HG02642 (cell line): Measurements from ENCODE around the gene LAMA2.

Experiments
- ATAC-seq: cut with Tn5 transposase; IDR thresholded peaks from one replicate; pipeline ENCODE4 v1.9.1; 2021; ENCODE audit warnings: mild to moderate bottlenecking; ENCODE audit not compliant: unreplicated experiment, poor library complexity

LAMA2 gene

GRCh38 chr6:129281168-129281796 is 398.3 kb downstream of the LAMA2 start:
- ATAC-seq, result no peak

GRCh38 chr6:129282019-129282418 is 399.1 kb downstream of the LAMA2 start:
- ATAC-seq, result no peak

GRCh38 chr6:129284225-129284624 is 401.3 kb downstream of the LAMA2 start:
- ATAC-seq, result no peak

- no peak for ATAC-seq
Observed at GRCh38 chr6:129287231-129288177, 404.6 kb downstream of the LAMA2 start.

GRCh38 chr6:129289442-129289841 is 406.5 kb downstream of the LAMA2 start:
- no peak for ATAC-seq

GRCh38 chr6:129292836-129293235 is 409.9 kb downstream of the LAMA2 start:
- ATAC-seq, result no peak

- ATAC-seq, result no peak
Observed at GRCh38 chr6:129297592-129297991, 414.7 kb downstream of the LAMA2 start.

DNA sequence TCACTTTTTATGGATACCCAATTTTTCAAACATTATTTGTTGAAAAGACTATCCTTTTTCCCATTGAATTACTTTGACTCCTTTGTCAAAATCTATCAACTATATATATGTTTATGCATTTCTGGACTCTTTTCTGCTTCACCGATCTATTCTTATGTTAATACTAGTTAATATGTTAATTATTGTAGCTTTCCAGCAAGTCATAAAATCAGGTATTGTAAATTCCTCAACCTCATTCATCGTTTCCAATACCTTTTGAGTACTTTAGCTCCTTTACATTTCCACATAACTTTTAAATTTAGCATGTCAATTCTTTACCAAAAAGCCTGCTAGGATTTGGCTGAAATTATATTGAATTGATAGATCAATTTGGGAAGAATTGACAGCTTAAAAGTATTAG is 419.7 kb downstream of the LAMA2 start:
- no peak for ATAC-seq

DNA sequence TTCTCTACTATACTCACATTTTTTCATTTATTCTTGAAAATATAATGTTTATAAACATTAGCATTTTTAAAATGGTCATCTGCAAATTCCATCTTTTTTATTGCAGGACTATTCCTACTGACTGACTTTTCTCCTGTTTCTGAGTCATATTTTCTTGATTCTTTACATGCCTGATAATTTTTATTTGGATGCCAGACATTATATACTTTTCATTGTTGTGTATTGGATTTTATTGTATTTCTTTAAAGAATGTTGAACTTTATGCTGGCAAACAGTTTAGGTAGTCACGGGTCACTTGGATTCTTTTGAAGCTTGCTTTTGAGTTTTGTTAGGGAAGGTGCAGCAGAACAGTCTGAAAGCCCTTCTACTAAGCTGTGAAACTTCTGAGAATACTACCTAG is 423.9 kb downstream of the LAMA2 start:
- no peak for ATAC-seq

DNA sequence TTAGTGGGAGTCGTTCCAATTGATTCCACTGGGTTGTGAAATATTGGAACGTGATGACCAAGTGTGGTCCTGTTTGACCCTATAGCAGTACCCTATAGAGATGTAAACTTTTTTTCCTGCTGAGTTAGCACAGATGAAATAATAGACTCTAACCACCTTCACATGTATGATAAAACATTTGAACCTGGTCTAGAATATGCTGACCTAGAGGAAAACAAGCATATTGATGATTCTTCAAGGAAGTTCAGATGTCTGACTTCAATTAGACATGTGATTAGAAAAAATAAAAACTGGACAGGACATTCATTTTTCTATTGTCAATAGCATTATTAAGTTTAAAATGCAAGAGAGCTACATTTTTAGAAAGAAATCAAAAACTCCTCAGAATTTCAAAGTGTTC is 424.9 kb downstream of the LAMA2 start:
- ATAC-seq, result no peak

DNA sequence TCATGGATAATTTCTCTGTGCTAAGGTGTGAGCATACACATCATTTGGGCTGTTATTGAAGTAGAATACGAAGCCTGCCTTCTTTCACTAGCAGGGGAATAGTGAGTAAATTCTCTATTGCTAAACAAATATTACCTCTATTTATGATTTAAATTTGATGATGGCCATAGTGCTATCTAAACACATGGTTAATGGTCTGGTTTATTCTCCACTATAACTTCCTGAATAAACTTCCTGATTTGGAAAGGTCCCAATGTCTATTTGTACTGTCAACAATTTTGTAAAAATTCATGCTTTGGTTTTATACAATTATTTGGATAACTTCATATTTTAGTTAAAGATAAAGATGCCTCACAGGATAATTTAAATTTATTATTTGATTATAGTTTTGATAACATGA is 426.2 kb downstream of the LAMA2 start:
- ATAC-seq, result no peak

DNA sequence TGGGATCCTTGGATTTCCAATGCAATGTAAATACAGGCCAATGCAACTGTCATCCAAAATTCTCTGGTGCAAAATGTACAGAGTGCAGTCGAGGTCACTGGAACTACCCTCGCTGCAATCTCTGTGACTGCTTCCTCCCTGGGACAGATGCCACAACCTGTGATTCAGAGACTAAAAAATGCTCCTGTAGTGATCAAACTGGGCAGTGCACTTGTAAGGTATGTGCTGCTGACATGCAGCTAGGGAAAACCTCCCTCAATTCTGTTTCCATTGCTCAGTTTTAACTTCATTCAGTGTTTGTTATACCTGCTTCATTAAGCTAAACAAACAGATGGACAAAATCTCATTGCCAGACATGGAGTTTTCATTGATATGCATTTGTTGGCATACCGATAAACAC is 429.9 kb downstream of the LAMA2 start:
- no peak for ATAC-seq

DNA sequence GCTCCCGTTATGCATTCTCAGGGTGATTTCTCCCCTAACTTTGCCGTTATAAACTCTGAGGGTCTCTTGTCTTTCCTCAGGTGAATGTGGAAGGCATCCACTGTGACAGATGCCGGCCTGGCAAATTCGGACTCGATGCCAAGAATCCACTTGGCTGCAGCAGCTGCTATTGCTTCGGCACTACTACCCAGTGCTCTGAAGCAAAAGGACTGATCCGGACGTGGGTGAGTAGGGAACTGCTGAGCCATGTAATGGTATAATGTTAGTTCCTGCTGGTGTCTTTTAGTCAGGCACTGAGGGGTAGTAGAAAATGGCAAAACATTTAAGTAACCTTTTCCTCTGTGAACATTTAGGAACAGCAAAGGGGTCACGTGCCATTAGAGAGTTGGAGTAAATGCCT is 431.6 kb downstream of the LAMA2 start:
- no peak for ATAC-seq

DNA sequence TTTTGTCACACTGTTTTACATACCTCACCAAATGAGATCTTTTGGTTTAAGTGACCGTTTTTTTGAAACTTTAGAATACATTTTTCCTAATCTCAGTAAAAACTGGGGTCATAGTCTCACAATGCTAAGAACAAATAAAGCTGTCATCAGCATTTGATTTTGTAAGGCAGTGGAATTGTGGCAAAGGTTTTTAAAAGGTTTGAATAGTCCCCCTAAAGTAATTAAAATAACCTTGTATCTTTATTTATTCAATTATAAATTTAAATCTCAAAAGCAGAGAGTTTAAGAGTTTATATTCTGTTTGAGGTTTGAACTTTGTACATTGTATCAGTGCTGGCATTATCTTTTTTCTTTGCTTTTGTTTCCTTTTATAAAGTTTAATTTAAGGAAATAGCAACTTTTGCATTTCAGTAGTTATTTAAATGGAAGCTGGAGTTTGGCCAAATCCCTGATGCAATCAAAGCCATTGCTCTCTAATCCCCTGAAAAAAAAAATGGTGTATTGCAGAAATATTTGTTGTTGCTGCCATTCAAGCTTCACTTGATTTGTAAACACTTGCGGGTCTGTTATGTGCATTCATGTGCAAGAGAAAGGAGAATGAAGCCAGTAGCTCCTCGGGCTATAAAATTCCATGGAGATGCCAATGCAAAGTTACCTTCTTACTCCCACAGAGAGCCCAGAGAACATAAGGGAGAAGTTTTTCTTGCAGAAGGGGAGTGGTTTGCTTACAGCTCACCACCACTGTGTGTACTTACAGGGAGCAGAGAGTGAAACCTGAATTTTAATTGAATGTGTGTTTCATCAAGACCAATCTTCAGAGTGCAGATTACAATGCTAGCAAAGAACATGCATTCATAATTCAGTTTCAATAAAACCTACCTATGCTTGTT is 435.2 kb downstream of the LAMA2 start:
- ATAC-seq, result no peak

DNA sequence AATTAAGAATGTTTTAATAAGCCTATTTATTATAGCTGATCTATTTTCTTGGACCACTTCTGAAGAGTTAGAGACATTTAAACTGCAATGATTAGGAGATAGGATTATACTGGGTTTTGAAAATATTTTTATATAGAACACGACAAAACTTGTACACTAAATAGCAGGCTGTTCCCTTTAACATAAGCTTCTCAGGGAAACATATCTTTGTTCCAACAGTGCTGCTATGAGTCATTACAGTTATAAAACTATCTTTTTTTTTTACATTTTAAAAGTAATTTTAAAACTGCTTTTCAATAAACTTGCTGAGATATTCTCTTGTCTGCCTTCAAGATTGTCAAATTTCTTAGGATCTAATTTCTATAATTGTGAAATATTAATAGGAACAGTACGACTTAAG is 438.0 kb downstream of the LAMA2 start:
- ATAC-seq, result no peak

- no peak for ATAC-seq
Observed at GRCh38 chr6:129321303-129321702, 438.4 kb downstream of the LAMA2 start.

DNA sequence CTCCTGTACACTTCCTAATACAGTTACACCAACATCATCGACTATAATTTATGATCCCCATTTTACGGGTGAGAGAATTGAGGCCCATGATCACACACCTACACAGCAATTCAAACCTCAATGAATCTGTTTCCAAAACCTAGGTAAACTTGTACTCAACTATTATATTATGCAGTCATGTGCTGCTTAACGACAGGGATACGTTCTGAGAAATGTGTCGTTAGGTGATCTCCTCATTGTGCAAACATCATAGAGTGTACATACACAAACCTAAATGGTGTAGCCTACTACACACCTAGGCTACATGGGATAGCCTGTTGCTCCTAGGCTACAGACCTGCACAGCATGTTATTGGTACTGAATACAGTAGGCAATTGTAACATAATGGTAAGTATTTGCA is 441.4 kb downstream of the LAMA2 start:
- ATAC-seq, result no peak

- no peak for ATAC-seq
Observed at GRCh38 chr6:129329678-129330077, 446.7 kb downstream of the LAMA2 start.

- ATAC-seq, result no peak
Observed at GRCh38 chr6:129331450-129332138, 448.7 kb downstream of the LAMA2 start.

DNA sequence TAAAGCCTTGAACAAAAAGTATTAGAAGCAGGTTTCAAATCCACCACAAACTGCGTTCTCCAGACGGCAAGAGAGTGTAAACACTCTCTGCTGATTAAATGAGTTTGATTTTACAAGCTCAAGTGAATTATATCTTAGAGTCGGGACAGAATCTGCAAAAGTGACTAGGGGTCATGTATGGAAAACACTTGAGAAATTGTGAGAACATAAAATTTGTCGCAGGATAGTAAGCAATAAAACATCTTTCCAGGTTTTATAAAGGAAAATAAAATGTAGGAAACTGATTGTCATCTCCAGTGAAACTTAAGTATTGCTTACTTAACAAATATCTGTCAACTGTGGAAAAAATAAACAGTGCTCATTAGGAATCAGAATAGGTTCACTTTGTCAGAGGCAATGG is 452.9 kb downstream of the LAMA2 start:
- ATAC-seq, result no peak
